COLO668 (cell line): ENCODE data around the gene TUBB6.

Experiments
- DNase-seq: peaks from one replicate; lab custom pipeline; 2025; ENCODE audit not compliant: unreplicated experiment; lab: John Stamatoyannopoulos, UW

TUBB6 gene

DNA sequence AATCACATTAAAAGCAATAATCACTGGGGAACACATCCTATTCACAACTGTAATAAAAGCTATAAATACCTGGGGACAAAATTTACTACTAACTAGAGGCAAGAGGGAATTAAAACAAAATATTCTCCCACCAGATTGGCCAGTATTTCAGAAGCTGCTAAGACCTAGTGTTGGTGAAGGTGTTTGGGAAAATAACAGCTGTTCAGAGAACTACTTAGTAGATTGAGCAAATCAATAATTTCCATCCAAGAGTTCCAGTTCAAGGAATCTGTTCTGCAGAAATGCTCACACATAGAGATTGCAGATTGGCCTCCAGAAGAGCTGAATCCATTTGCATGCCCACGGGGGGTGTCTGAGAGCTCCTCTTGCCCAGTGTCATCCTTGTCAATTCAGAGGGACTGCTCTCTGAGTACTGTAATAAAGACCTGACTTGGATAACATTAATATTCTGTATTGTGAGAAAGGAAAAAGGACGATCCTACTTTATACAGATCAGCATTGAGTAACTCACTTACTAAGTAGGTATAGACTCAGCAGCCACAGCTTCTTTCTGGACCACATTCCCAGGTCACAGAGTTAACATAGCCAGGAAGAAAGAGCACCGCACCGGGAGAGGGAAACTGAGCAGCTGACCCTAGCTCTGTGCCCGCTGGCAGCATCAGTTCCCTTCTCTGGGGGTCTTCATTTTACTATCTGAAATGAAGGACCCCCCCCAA lies 5.6 kb downstream of the TUBB6 start:
- DNase-seq: no peak

DNA sequence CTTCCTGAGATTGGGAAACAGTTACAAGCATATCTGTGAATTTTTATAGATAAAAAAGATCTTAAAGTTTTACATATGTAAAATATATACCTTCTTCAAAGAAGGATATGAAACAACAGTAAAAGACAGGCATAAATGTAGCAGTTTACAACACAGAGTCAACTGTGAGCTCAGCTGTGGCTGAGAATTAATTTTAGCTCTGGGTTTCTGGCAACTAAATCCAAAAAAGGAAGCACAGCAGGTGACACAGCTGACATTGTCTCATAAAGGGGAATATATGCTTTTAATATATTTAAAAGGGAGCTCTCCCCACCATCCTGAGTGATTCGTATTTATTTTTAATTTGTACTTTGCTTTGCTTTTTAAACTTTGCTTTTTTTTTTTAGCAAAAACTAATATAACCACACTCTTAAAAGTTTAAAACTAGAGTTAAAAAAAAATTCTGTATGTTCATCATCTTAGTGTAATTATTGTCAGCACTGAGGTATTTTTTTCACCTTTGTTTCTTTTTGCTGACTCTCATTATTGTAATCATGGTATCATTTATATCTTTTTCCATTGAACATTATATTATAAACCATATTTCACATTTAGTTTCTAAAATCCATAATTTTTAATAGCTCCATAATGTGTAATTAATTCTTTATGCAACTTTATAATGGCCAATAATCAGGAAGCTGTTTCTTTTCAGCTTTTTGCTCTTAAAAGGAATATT lies 6.7 kb downstream of the TUBB6 start:
- DNase-seq: no peak

DNA sequence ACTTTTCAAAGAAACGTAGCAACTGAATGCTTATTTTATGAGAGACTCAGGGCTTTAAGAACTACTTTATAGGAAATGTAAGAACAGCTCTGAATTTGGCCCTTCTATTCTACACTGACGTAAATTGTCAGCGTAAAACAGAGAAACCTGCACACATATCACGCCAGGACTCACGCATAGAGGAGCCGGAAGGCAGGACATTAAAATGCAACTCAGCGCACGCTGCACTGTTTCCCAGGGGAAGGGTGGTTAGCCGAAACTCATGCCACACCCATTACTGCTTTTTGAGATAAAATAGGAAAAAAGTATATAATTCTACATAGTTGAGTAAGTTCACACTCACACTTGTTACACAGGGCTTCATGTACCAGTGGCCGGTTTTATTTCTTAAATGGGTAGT lies 7.4 kb downstream of the TUBB6 start:
- no peak for DNase-seq

DNA sequence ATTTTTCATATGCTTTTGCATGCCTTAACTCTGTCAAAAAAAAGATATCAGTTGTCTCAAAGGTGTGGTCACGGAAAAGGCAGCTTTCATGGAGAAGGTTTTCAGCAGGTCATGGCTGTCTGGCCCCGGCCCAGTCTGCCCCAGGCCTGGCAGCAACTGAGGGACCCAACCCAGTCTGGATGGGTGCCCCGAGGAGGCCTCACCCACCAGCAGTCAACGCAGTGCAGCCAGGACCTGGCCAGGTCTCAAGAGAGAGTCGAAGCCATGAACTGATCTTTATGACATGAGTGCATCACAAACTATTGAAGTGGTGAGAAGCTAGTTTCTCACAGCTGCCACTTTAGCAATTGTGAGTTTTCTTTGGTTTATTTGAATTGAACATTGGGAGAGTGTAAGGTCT lies 7.9 kb downstream of the TUBB6 start:
- DNase-seq: no peak

DNA sequence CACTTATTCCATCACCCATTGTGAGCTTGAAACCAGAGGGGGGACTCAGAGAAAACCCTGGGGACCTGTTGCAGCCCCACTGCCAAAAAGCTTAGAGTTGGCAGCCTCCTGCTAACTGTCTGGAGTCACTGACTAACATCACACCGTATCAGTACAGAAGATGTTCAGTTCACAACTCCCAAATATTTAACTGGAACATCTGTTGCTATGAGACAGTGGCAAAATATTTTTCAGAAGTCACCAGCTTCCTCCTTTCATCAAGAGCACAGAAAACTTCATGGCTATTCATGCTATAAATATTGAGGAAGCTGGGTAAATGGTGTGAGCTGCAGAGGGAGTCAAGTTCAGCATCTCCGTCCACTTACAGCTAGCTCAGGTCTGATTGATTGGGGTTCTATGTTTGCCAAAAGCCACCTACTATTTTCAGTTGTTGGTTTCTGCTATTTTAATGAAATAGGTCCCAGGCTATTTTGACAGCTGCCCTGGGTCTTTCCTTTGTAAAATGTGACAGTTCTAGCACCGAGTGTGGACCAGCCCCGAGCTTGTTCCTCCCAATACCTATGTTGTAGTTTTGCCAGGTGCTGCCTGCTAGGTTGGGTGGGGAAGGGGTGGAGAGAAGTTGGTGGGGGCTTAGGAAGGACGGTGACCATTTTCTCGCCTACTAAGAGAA lies 9.8 kb downstream of the TUBB6 start:
- DNase-seq: no peak

DNA sequence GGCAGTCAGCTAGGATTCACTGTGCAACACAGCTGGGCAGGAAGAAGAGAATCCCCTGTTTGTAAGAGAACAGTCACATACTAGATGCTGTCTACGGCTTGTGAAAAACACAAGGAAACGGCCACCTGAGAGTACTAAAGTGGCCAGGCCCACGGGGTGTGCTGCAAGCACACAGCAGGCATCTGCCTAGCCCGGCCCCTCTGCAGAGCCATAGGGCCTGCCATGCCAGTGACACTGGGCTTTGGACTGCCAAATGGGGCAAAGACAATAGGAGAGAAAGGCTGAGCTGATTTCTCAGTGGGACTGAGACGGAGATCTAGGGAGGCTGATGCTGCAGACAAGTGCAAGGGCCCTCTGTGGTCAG lies 10.3 kb downstream of the TUBB6 start:
- DNase-seq: no peak

DNA sequence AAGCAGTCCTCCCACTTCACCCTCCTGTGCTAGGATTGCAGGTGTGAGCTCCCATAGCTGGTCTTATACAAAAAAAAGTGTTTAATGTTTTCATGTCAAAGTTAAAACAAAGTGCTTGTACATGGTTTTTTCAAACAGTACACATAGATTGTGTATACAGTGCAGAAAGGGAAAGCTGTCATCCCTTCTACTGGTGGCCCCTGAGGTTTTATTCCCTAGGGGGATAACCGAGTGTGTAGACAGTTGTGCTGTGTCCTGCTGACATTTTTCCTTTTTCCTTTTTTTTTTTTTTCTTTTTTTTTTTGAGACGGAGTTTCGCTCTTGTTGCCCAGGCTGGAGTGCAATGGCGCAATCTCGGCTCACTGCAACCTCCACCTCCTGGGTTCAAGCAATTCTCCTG lies 10.8 kb downstream of the TUBB6 start:
- DNase-seq: no peak

DNA sequence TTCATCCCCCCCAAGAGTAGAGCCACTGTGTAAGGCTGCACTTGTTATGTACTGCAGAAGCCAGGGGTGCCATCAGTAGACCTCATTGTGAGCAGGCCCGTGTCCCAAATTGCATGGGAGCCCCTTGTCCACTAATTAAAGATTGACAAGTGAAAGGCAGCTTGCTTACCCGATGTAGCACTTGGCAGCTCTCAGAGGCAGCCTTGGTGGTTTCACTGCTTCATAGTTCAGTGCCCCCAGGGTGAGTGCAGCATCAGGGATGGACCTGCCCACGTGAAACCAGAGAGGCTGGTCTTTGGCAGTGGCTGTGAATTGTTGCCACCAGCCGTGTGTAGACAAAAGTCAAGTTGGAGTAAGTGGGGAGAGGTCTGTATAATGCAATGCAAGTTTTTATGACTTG lies 13.3 kb downstream of the TUBB6 start:
- DNase-seq: no peak

DNA sequence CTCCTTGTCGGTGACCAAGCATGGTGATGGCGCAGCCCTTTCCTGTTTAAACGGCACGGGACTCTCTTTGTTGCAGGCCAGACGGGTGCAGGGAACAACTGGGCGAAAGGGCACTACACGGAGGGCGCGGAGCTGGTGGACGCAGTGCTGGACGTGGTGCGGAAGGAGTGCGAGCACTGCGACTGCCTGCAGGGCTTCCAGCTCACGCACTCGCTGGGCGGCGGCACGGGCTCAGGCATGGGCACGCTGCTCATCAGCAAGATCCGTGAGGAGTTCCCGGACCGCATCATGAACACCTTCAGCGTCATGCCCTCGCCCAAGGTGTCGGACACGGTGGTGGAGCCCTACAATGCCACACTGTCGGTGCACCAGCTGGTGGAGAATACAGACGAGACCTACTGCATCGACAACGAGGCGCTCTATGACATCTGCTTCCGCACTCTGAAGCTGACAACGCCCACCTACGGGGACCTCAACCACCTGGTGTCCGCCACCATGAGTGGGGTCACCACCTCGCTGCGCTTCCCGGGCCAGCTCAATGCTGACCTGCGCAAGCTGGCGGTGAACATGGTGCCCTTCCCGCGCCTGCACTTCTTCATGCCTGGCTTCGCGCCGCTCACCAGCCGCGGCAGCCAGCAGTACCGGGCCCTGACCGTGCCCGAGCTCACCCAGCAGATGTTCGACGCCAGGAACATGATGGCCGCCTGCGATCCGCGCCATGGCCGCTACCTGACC lies 17.1 kb downstream of the TUBB6 start:
- DNase-seq: no peak

DNA sequence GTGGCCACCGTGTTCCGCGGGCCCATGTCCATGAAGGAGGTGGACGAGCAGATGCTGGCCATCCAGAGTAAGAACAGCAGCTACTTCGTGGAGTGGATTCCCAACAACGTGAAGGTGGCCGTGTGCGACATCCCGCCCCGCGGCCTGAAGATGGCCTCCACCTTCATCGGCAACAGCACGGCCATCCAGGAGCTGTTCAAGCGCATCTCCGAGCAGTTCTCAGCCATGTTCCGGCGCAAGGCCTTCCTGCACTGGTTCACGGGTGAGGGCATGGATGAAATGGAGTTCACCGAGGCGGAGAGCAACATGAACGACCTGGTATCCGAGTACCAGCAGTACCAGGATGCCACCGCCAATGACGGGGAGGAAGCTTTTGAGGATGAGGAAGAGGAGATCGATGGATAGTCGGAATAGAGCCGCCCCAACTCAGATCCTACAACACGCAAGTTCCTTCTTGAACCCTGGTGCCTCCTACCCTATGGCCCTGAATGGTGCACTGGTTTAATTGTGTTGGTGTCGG lies 17.7 kb downstream of the TUBB6 start:
- no peak for DNase-seq

DNA sequence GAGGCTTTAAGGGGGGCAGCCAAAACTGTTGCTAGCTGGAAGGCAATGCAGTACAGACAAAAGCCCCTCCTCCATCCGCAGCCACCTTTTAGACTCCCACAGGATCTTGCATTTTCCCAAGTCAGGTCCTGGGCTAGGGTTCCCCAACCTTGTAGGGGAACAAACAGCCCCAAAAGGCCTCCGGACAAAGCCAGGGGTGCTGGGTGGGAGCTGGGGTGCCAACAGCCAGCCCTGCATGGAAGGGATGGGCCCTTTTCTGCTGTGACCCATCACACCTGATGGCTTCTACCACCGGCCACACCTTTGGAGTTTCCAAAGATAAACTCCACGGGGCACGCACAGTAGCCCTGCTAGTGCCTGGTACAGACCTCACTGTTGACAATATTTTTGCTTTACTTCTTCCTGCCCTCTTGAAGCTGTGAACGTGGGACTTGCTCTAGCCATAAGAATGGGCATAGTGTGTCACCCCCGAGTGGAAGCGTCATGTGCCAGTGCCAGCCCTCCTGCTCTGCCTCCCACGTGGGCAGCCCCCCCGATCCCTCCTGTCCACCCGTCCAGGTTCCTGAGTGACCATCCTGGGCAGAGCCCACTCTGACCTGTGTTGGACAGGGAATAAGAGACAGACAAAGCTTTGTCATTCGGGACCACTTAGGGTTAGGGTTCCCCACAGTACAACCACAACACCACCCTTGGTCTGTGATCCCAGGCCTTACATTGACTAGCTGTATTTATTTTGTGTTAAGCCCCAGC lies 18.8 kb downstream of the TUBB6 start:
- DNase-seq: no peak

DNA sequence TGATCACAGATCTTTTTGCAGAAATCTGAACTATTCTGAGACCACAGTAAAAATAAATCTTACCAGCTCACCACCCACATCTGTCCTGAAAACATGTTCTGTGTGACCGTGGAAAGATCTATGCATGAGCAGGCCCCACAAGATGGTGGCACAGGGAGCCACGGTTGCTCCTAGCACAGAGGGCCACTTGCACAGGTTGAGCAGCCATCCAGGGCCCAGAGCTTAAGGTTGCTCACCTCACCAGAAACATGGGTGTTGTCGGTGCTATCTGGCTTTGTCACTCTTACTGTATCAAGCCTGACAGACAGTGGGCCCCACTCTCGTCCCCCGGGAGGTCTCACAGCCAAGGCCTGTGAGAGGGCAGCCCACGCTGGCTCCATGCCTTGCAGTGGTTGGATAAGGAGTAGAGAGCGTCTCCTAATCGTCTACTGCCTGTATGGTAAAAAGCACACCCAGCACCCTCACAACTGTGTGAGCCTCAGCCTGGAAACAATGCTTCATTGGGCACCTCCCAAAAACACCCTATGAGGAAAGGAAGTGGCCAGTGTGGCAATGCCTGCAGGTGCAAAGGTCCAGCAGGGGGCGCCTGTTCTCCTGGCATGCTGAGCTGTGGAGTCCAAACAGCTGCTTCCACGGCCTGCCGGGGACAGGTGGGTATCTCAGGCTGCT lies 19.6 kb downstream of the TUBB6 start:
- peak; percentile 86 for DNase-seq

DNA sequence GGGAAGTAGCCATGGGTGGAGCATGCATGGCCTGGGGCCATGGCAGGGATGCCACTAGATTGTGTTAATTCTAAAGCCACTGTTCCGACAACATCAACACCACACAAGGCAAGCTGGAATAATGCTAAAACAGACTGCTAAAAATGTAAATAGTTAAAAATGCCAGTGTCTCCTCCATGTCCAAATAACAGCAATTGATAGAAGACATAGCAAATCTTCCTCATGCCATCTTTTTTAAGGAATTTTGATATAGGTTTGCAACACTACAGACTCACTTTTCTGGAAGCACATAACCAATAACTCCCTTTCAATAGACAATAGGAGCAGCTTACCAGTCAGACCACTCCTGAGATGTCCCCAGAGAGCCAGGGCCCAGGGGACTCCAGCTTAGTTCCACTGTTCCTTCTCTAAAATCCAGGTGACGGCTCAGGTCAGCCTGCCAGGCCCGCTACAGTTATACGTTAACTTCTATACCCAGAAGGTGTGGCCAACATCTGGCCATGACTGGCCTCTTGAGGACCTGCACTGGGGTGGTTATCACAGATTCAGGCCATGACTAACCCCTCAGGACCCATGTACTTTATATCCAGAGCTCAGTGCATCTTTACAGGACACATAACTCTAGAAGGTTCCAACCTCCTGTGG lies 20.3 kb downstream of the TUBB6 start:
- DNase-seq: no peak

DNA sequence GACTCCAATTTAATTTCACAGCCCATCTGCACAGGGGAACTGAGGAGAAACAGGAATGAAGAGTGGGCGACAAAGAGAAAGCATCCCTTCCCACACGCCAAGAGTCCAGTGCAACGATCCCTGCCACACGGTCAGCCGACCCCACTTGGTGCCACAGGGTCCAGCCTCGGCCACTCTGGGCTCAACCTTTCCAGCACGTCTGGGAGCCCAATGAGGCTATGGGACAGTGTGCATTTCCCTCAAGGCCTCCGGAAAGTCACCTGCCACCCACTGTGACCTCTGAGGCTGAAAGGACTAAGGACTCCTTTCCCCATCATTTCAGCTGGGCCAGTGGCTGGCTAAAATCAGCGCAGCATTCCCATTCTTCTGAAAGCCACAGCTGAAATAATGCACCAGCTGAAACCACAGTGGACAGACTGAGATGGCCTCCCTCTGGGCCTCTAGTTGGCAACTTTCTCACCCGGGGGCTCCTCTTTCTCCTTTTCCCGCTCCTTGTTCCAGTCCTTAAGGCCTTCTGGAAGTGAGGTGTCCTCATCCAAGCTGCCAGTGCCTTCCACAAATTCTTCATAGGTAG lies 21.2 kb downstream of the TUBB6 start:
- no peak for DNase-seq

DNA sequence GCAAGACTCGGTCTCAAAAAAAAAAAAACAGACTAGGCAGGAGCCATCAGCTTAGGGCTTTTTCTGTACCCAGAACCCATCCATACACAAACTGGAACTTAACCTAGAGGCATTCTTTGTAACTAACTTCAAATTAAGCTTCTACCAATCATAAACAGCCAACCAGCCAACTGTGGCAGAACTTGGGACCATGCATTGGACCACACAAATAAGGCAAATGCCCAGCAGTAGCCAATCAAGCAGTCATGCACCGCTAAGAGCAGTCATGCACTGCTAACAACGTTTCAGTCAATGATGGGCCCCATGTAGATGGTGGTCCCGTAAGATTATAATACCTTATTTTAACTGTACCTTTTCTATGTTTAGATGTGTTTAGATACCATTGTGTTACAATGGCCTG lies 22.7 kb downstream of the TUBB6 start:
- DNase-seq: no peak

DNA sequence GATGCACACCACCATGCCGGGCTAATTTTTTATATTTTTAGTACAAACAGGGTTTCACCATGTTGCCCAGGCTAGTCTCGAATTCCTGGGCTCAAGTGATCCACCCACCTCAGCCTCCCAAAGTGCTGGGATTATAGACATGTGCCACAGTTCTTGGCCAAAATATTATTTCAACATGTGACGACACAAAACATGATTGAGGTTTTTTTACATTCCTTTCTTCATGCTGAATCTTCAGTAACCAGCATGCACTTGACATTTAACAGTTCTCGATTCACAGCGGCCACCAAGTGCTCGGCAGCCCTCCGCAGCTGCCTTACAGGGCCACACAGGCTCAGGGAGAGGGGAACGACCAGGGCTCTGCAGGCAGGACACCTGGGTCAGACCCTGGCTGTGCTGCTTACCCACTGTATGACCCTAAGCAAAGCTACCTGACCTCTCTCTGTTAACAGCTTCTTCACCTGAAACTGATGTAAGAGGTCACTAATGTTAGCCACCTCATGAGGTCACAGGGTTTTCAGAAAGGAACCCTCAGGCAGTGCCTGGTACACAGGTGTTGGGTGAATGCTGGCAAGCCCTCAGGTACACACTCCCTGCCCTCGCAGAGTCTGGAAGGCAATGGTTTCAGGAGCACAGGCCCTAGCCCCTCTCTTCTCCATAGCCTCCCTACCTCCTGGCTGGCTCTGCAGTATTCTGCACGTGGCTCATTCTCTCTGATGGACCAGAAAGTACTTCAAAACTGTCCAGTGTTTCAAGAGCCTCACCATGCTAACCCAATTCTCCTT lies 25.7 kb downstream of the TUBB6 start:
- no peak for DNase-seq

DNA sequence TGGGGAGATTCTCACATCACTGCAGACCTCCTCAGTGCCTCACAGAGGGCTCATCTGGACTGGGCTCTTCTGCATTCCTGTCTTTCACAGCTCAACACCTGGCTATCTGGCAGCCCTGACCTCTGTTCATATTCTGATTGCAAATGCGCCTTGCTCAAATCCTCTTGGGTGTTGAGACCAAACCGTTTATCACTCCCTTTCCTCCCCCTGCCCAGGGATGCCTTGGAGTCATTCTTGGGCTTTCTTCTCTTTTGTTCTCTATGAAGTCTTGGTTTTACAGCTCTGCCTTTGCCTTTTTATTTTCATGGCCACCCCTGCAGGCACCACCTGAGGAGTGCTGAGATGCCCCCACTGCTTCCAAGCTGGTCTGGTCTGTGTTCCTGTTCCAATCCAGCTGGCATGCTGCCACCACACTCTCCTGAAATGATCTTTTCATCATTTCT lies 26.3 kb downstream of the TUBB6 start:
- DNase-seq: no peak

DNA sequence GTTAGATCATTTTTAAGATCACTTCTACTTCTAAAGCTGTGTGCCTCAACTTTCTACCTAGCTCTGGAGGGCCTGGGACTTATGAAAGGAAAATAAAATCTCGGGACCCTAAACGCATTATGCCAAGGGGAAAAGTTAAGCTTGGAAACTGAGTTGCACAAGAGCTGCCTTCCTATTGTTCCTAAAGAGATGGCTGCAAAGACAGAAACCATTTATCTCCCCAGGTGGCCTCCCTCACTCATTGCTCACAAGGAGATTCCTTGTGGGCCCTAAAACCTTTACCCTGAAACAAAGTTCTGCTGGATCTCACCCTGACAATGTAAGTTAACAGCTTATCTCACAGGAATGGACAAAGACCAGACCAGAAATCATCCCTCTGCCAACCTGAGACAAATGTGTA lies 26.8 kb downstream of the TUBB6 start:
- no peak for DNase-seq

DNA sequence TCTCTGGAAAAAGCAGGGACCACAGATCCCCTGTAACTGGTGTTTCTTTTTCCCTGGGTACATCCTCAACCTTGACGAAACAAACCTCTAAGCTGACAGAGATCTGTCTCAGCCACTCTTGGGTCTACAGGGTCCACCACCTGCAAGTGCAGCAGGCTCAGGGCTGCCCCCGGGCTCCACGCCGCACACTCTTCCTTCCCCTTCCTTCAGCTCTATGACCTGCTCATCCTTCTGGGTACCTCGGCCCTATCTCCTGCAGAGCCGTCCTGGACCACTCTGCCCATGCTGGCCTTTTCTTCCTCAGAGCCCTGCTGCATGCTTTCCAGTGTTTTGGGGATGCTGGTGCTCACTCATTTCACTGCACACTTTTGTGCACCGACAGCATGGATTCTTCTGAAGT lies 27.5 kb downstream of the TUBB6 start:
- no peak for DNase-seq
